ENCODE data around the gene TDRD10.

- no peak for TF ChIP-seq EZH2phosphoT487 (IDR thresholded peaks at IDR 0.05; ENCODE audit: insufficient read depth, low read depth)
- no peak for TF ChIP-seq EZH2 (IDR thresholded peaks at IDR 0.05; ENCODE audit: insufficient read depth, poor library complexity, severe bottlenecking)
Measured at GRCh38 chr1:154459080-154459479, 42.9 kb upstream of the TDRD10 start.

All from GM23248 (cell line).